ENCODE measurements around the gene THAP7. TPM values are rescaled to one million over a fixed set of nuclear protein-coding genes. Genes with fewer than 3 reads are reported as not detected.

THAP7 gene
- total RNA-seq, 4 donors from 2014 or later: 46.9 to 71.8 (median 49.3) TPM

DNA sequence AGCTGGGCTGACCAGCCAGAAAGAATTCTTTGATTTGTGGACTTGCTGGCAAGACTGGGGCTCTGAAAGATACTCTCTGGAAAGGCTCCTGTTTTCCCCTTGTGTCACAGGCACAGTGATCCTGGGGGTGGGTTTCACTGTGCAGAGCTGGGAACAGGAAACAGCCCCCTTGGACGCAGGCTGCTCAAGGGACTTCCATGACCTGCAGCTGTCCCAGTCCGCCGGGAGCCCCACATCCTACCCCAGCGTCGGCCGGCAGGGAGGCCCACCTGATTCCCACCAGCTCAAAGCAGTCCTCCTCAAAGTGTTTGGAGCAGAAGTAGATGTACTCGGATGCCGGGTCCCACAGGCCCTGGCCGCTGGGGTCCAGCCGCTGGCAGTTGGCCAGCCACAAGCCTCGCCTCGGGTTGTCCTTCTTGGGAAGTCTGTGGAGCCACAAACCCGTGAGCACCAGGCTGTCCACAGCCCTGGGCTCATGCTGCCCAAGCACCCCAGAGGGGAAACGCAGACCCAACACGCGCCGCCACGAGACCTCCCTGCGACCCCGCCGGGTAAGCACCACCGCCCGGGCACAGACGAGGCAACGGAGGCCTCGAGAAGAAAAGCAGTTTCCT is 824 bp downstream of the THAP7 start:
- peak overlapping the region; percentile 96 to 99 (median 98) for H3K27ac ChIP-seq
- H3K36me3 ChIP-seq: peaks cover 0 to 46% (median 9%) of the 10 kb centered on the region in 3 donors
- H3K27me3 ChIP-seq: no peaks in the 10 kb centered on the region
- WGBS, 2 donors: 0 to 1% methylated on average over 13 to 18 of the region's 26 CpGs
- peak overlapping the region; percentile 59 to 90 (median 84) for H3K4me3 ChIP-seq
- DNase-seq (ENCODE audit: low spot score in 2 of 2): peak in 1 of 2 donors; percentile 29
- H3K9me3 ChIP-seq: no peaks in the 10 kb centered on the region
- H3K4me1 ChIP-seq: peaks cover 0 to 42% (median 30%) of the 10 kb centered on the region in 4 donors
- TF ChIP-seq EP300 (IDR thresholded peaks at IDR 0.05) (no peak), POLR2A (IDR thresholded peaks at IDR 0.05) (no peak)
- TF ChIP-seq, protein P1, sequence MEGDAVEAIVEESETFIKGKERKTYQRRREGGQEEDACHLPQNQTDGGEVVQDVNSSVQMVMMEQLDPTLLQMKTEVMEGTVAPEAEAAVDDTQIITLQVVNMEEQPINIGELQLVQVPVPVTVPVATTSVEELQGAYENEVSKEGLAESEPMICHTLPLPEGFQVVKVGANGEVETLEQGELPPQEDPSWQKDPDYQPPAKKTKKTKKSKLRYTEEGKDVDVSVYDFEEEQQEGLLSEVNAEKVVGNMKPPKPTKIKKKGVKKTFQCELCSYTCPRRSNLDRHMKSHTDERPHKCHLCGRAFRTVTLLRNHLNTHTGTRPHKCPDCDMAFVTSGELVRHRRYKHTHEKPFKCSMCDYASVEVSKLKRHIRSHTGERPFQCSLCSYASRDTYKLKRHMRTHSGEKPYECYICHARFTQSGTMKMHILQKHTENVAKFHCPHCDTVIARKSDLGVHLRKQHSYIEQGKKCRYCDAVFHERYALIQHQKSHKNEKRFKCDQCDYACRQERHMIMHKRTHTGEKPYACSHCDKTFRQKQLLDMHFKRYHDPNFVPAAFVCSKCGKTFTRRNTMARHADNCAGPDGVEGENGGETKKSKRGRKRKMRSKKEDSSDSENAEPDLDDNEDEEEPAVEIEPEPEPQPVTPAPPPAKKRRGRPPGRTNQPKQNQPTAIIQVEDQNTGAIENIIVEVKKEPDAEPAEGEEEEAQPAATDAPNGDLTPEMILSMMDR (IDR thresholded peaks at IDR 0.05): no peak

GRCh38 chr22:21000207-21000986 is 1.5 kb downstream of the THAP7 start:
- H3K27me3 ChIP-seq: no peaks in the 10 kb centered on the region
- TF ChIP-seq EP300 (IDR thresholded peaks at IDR 0.05): no peak
- TF ChIP-seq, protein P1 (IDR thresholded peaks at IDR 0.05): no peak
- peaks cover 0 to 53% (median 9%) of the 10 kb centered on the region in 3 donors for H3K36me3 ChIP-seq
- peak overlapping the region; percentile 59 to 90 (median 84) for H3K4me3 ChIP-seq
- WGBS, 2 donors: 53 to 58% methylated on average over 21 of the region's 22 CpGs
- no peaks in the 10 kb centered on the region for H3K9me3 ChIP-seq
- no peak for DNase-seq (ENCODE audit: low spot score in 2 of 2)
- H3K27ac ChIP-seq: peak overlapping the region in 3 of 4 donors; percentile 97 to 99 (median 99)
- H3K4me1 ChIP-seq: peaks cover 0 to 42% (median 30%) of the 10 kb centered on the region in 4 donors

DNA sequence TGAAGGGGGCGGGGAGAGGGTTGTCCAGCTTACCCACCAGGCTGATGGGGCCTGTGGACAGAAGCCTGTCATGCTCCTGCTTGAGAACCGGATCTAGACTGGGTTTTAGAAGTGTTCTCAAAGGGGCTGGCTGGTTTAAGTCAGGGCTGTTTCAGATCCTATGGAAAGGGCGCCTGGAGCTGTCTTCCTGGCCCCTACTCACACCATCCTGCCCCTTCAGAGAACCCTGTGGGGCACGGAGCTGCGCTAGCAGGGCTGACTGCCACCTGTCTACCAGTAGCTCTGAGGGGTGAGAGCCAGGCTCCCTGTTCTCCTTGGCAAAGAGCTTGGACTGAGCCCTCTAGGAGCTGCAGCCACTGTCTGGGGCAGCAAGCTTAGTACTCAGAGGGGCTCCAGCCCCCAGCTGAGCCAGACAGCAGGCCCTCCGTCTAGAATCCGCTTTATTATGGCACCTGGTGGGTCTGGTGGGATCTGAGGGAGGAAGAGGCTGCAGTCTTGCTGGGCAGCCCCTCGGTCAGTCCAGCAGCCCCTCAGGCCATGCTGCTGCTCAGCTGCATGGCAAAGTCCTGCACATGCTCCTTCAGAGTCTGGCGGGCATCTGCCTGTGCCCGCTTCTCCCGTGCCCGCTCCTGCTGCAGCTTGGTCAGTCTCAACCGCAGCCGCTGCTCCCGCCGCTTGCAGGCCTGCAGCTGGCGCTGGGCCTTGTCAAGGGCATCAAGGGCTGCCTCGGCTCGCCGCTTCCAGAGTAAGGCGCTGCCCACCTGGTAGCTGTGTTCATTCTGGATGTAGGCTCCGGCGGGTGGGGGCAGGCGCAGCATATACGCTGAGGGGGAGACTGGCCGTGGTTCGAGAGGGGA is 2.3 kb downstream of the THAP7 start:
- DNase-seq (ENCODE audit: low spot score in 2 of 2): no peak
- peaks cover 0 to 61% (median 9%) of the 10 kb centered on the region in 3 donors for H3K36me3 ChIP-seq

DNA sequence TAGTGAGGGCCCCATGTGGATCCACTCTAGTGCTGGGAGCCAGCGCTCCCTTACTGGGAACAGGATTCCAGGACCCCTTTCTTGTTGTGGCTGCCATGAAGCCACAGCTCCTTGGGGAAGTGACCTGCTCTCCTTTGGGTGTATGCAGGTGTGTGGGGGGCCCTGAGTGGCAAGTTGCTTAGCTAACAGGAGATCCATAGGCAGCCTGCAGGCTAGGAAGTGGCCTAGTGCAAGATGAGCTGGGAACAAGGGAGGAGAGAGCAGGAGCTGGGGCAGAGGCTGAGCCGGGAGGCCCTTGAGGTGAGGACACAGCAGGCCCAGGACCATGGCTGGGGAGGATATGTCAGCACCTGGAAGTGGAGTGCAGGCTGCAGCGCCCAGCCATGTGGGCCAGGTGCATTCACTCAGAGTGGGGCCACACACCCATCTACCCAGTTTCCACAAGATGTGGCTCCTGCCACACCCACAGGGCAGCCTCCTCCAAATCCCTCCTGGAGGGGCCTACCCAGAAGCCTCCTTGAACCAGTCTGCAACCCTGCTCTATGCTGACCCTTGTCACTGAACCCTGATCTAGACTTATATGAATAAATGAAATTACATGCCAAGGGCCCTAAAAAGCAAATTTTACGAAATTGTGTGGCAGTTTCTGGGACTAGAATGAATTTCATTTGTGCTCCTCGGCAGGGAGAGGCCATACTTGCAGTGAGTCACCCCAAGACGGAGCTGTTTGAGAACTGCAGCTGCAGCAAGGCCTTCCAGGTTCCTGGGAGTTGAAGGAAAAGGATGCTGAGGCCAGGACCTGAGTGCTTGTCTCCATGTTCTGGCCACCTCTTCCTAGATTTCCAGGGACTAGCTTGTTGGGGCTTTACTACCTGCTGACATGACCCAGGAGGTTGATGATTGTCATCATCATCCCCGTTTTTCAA is 3.2 kb downstream of the THAP7 start:
- TF ChIP-seq POLR2A (IDR thresholded peaks at IDR 0.05): no peak
- no peak for TF ChIP-seq EP300 (IDR thresholded peaks at IDR 0.05)
- TF ChIP-seq, protein P1 (IDR thresholded peaks at IDR 0.05): no peak
- H3K4me1 ChIP-seq: peaks cover 0 to 36% (median 25%) of the 10 kb centered on the region in 4 donors
- H3K4me3 ChIP-seq: no peak overlapping the region
- WGBS, 2 donors: 55 to 70% methylated on average over 6 to 7 of the region's 7 CpGs
- peaks cover 0 to 70% (median 9%) of the 10 kb centered on the region in 3 donors for H3K36me3 ChIP-seq
- H3K27ac ChIP-seq: no peak overlapping the region
- H3K27me3 ChIP-seq: no peaks in the 10 kb centered on the region
- no peaks in the 10 kb centered on the region for H3K9me3 ChIP-seq
- no peak for DNase-seq (ENCODE audit: low spot score in 2 of 2)

More for the DNA sequence above, 2.3 kb downstream of the THAP7 start:
- Histone ChIP-seq H3K9me3 (no peaks in the 10 kb centered on the region), H3K4me1 (peaks cover 0 to 42% (median 30%) of the 10 kb centered on the region in 4 donors), H3K4me3 (peak overlapping the region in 1 of 4 donors; percentile 84), H3K27me3 (no peaks in the 10 kb centered on the region), H3K27ac (peak overlapping the region in 1 of 4 donors; percentile 99)
- no peak for TF ChIP-seq POLR2A (IDR thresholded peaks at IDR 0.05)
- TF ChIP-seq, protein P1 (IDR thresholded peaks at IDR 0.05): no peak
- no peak for TF ChIP-seq EP300 (IDR thresholded peaks at IDR 0.05)
- 92 to 97% methylated on average over 12 to 26 of the region's 27 CpGs for WGBS, 2 donors

Data from tibial nerve (tissue), 4 donors.